Measurements from ENCODE around the gene ALLC. TPM values are rescaled to one million over a fixed set of nuclear protein-coding genes. Genes with fewer than 3 reads are reported as not detected.
"Not testable (repeated sequence)": the region's sequence is repeated elsewhere in the genome, so short reads cannot be mapped to it uniquely, and the experiment has no call there.

ALLC gene
- total RNA-seq: not detected
- not detected for polyA plus RNA-seq
- long read RNA-seq, donor 1: 0 reads
- long read RNA-seq, donor 2: 0 reads
- long read RNA-seq, donor 3: 0 reads
- long read RNA-seq, donor 4: 0 reads
- long read RNA-seq, donor 5: 0 reads
- long read RNA-seq, donor 6: 0 reads
- long read RNA-seq, donor 7: 0 reads
- long read RNA-seq, donor 8: 0 reads
- long read RNA-seq, donor 9: 0 reads
- long read RNA-seq, donor 10: 0 reads

- H3K27me3 ChIP-seq: peaks cover 0 to 8% (median 0%) of the 10 kb centered on the region in 3 donors
- intact Hi-C loops (cut with DNase I; ENCODE audit: low total_unique reads): no loop called here
- WGBS, 5 donors: 86 to 93% (median 90%) methylated on average over 7 of the region's 7 CpGs
- H3K9me3 ChIP-seq: no peaks in the 10 kb centered on the region
- TF ChIP-seq POLR2A (IDR thresholded peaks at IDR 0.05) (no peak), CTCF (IDR thresholded peaks at IDR 0.05) (no peak)
- H3K27ac ChIP-seq: peak within 1 kb of the TSS in 1 of 5 donors; percentile 59
- no peak for DNase-seq
- H3K36me3 ChIP-seq: no peaks in the 10 kb centered on the region
- H3K4me3 ChIP-seq: no peak within 1 kb of the TSS
- no peaks in the 10 kb centered on the region for H3K4me1 ChIP-seq
These were observed at the start of gene ALLC for GRCh38 chr2:3657881-3658280. ALLC (plus strand) TSS chr2:3658200; CDS start chr2:3671158, 12,958 bp downstream.

GRCh38 chr2:3608373-3609278, 49.4 kb upstream of the ALLC start:
- Histone ChIP-seq H3K27me3 (peaks cover 0 to 3% (median 0%) of the 10 kb centered on the region in 3 donors), H3K27ac (no peak overlapping the region), H3K9me3 (no peaks in the 10 kb centered on the region), H3K4me1 (no peaks in the 10 kb centered on the region), H3K4me3 (no peak overlapping the region), H3K36me3 (no peaks in the 10 kb centered on the region)
- intact Hi-C loops (cut with DNase I; ENCODE audit: low total_unique reads): no loop called here
- DNase-seq: peak in 1 of 2 donors; percentile 19
- no peak for TF ChIP-seq CTCF (IDR thresholded peaks at IDR 0.05)
- TF ChIP-seq EP300 (IDR thresholded peaks at IDR 0.05): no peak
- TF ChIP-seq POLR2A (IDR thresholded peaks at IDR 0.05): no peak
- no peak for TF ChIP-seq POLR2AphosphoS5 (IDR thresholded peaks at IDR 0.05)
- 78 to 82% (median 79%) methylated on average over 19 of the region's 19 CpGs for WGBS, 5 donors

GRCh38 chr2:3609279-3609673, 48.7 kb upstream of the ALLC start:
- H3K4me3 ChIP-seq; H3K4me1 ChIP-seq; H3K27ac ChIP-seq; H3K36me3 ChIP-seq; H3K9me3 ChIP-seq; intact Hi-C loops (cut with DNase I; ENCODE audit: low total_unique reads); H3K27me3 ChIP-seq: not testable (repeated sequence)
- 64 to 87% (median 82%) methylated on average over 4 of the region's 4 CpGs for WGBS, 5 donors
- DNase-seq: peak in 1 of 2 donors; percentile 8

GRCh38 chr2:3610415-3610814, 47.6 kb upstream of the ALLC start:
- peak in 1 of 2 donors; percentile 9 for DNase-seq
- intact Hi-C loops (cut with DNase I; ENCODE audit: low total_unique reads): no loop called here
- peaks cover 0 to 11% (median 0%) of the 10 kb centered on the region in 4 donors for H3K9me3 ChIP-seq
- H3K36me3 ChIP-seq: no peaks in the 10 kb centered on the region
- H3K4me1 ChIP-seq: no peaks in the 10 kb centered on the region
- no peak overlapping the region for H3K27ac ChIP-seq
- 90 to 95% (median 91%) methylated on average over 9 of the region's 9 CpGs for WGBS, 5 donors
- H3K27me3 ChIP-seq: peaks cover 0 to 3% (median 0%) of the 10 kb centered on the region in 3 donors
- H3K4me3 ChIP-seq: no peak overlapping the region
- TF ChIP-seq EP300 (IDR thresholded peaks at IDR 0.05) (no peak), POLR2AphosphoS5 (IDR thresholded peaks at IDR 0.05) (no peak), CTCF (IDR thresholded peaks at IDR 0.05) (no peak), POLR2A (IDR thresholded peaks at IDR 0.05) (no peak)
